HepG2 (cell line): Measurements from ENCODE around the gene ZDHHC14. TPM values are rescaled to one million over a fixed set of nuclear protein-coding genes. Genes with fewer than 3 reads are reported as not detected.

Source experiments
- ATAC-seq: fragments of 200-7000 bp; cut with Tn5 transposase; 3 replicates; pipeline ENCODE4 v1.9.1; 2020; ENCODE audit warnings: mild to moderate bottlenecking, moderate library complexity
- BruUV-seq: library from RNA; stranded (reverse); fragments of 400-500 nt; replicated peaks from 2 replicates; lab custom pipeline; 2021; lab: Mats Ljungman, UMichigan
- CTCF ChIA-PET: fragments of 300-600 bp; formaldehyde crosslinking; extraction: SDS; loops from one replicate; lab custom pipeline; 2021; ENCODE audit warnings: low total read pairs, inconsistent platforms, low intra/inter-chr PET ratio; lab: Yijun Ruan, JAX
- POLR2A ChIA-PET: fragments of 350-600 bp; sonication (Branson Sonifier 250); formaldehyde crosslinking; loops from one replicate; lab custom pipeline; 2020; ENCODE audit warnings: antibody characterized with exemption, inconsistent platforms; lab: Yijun Ruan, JAX
- DNase-seq: peaks from one replicate; pipeline ENCODE4 v3.0.0-alpha.2; 2015; ENCODE audit warnings: low spot score
- FAIRE-seq: peaks from 3 replicates; lab custom pipeline; 2011; peaks lifted over from hg19 to GRCh38; lab: Jason Lieb, UNC
- H2AFZ ChIP-seq: one replicate; pipeline ENCODE4 v1.6.1; 2011; ENCODE audit warnings: low read length, inconsistent platforms
- H3K27ac ChIP-seq: fragments of 300-600 bp; 3 replicates; pipeline ENCODE4 v1.8.0; 2011; ENCODE audit warnings: mixed run types, mild to moderate bottlenecking, mixed read lengths, low read length, inconsistent platforms; ENCODE audit not compliant: insufficient read depth; ENCODE audit errors: extremely low read length
- H3K27me3 ChIP-seq, 2 experiments: fragments of 200-600 bp in 1 of 2; 2 replicates in 1 of 2; 3 replicates in 1 of 2; pipeline versions ENCODE4 v1.6.0 to v1.8.0; 2011; ENCODE audit warnings: low read length in 2 of 2, mild to moderate bottlenecking in 2 of 2, moderate library complexity in 2 of 2, inconsistent platforms in 1 of 2; ENCODE audit not compliant: insufficient read depth in 2 of 2, control insufficient read depth in 1 of 2
- H3K36me3 ChIP-seq, 2 experiments: fragments of 200-600 bp in 1 of 2; replicated peaks in 1 of 2; 2 replicates in 1 of 2; 3 replicates in 1 of 2; pipeline versions ENCODE4 v1.5.1 to v1.8.0; 2011; ENCODE audit warnings: low read length in 2 of 2, inconsistent platforms in 1 of 2; ENCODE audit not compliant: insufficient read depth in 2 of 2, control insufficient read depth in 1 of 2
- H3K4me1 ChIP-seq: 2 replicates; pipeline ENCODE4 v1.5.1; 2012; ENCODE audit warnings: low read length, inconsistent platforms; ENCODE audit not compliant: insufficient read depth
- H3K4me2 ChIP-seq: 2 replicates; pipeline ENCODE4 v1.6.0; 2011; ENCODE audit warnings: low read depth, low read length, inconsistent platforms
- H3K4me3 ChIP-seq, 3 experiments: fragments of 200-600 bp in 1 of 3; sonication (generic), shearing (Covaris generic) in 1 of 3; replicated peaks in 1 of 3; 2 replicates each; pipeline ENCODE4 v1.5.1; 2011 to 2016; ENCODE audit warnings: low read length in 3 of 3, inconsistent platforms in 2 of 3, low read depth in 2 of 3, mild to moderate bottlenecking in 2 of 3, control low read depth in 1 of 3, mixed read lengths in 1 of 3; ENCODE audit not compliant: insufficient read depth in 1 of 3
- H3K79me2 ChIP-seq: one replicate; pipeline ENCODE4 v1.6.1; 2011; ENCODE audit warnings: low read length, inconsistent platforms; ENCODE audit not compliant: insufficient read depth
- H3K9ac ChIP-seq: 2 replicates; pipeline ENCODE4 v1.6.0; 2011; ENCODE audit warnings: mild to moderate bottlenecking, low read depth, low read length, inconsistent platforms; ENCODE audit not compliant: insufficient read depth
- H3K9me3 ChIP-seq: 2 replicates; pipeline ENCODE4 v1.5.1; 2012; ENCODE audit warnings: mild to moderate bottlenecking, low read length
- H4K20me1 ChIP-seq: 2 replicates; pipeline ENCODE4 v1.6.0; 2011; ENCODE audit warnings: inconsistent platforms, mild to moderate bottlenecking, low read length, moderate library complexity; ENCODE audit not compliant: insufficient read depth
- AHR ChIP-seq: IDR thresholded peaks from 2 replicates; pipeline ENCODE4 v1.6.1; 2018; ENCODE audit warnings: missing genetic modification reagents, missing compliant biosample characterization
- HMG20A ChIP-seq: IDR thresholded peaks from 2 replicates; pipeline ENCODE4 v1.6.1; 2016; ENCODE audit warnings: borderline replicate concordance
- JUNB ChIP-seq: sonication (generic); formaldehyde crosslinking; IDR thresholded peaks from 2 replicates; pipeline ENCODE4 v1.8.0; 2022; ENCODE audit warnings: missing genetic modification reagents, mild to moderate bottlenecking, borderline replicate concordance
- RELA ChIP-seq: sonication (generic); formaldehyde crosslinking; IDR thresholded peaks from 2 replicates; pipeline ENCODE4 v1.4.0; 2020; ENCODE audit warnings: missing genetic modification reagents
- RFX3 ChIP-seq: IDR thresholded peaks from 2 replicates; pipeline ENCODE4 v1.6.1; 2016; ENCODE audit warnings: missing biosample characterization, missing genetic modification reagents
- SOX13 ChIP-seq, 3 experiments: fragments of 450-650 bp in 1 of 3; sonication (generic) in 1 of 3; formaldehyde crosslinking in 1 of 3; IDR thresholded peaks in 2 of 3; conservative IDR thresholded peaks in 1 of 3; 2 replicates each; pipeline versions ENCODE4 v1.5.0 to v1.6.1; 2016 to 2020; ENCODE audit warnings: antibody characterized with exemption in 1 of 3, mild to moderate bottlenecking in 1 of 3, missing compliant biosample characterization in 1 of 3, missing genetic modification reagents in 1 of 3, moderate library complexity in 1 of 3
- ZNF263 ChIP-seq: sonication (generic); formaldehyde crosslinking; IDR thresholded peaks from 2 replicates; pipeline ENCODE4 v1.4.0; 2020; ENCODE audit warnings: missing genetic modification reagents
- ZNF549 ChIP-seq: sonication (generic); formaldehyde crosslinking; IDR thresholded peaks from 2 replicates; pipeline ENCODE4 v1.5.0; 2020; ENCODE audit warnings: missing genetic modification reagents
- ZNF558 ChIP-seq: sonication (generic); formaldehyde crosslinking; IDR thresholded peaks from 2 replicates; pipeline ENCODE4 v1.9.0; 2022; ENCODE audit warnings: mild to moderate bottlenecking, missing genetic modification reagents, borderline replicate concordance
- ZNF570 ChIP-seq: sonication (generic); formaldehyde crosslinking; IDR thresholded peaks from 2 replicates; pipeline ENCODE4 v1.4.0; 2020; ENCODE audit warnings: mild to moderate bottlenecking, missing genetic modification reagents, borderline replicate concordance
- ZNF672 ChIP-seq: sonication (generic); formaldehyde crosslinking; IDR thresholded peaks from 2 replicates; pipeline ENCODE4 v1.8.1; 2022; ENCODE audit warnings: missing genetic modification reagents
- WGBS: methylation state at CpG from one replicate; pipeline ENCODE4 v1.1.6; 2017; ENCODE audit warnings: low lambda C conversion rate; 5-methylcytosine and 5-hydroxymethylcytosine counted together
- in situ Hi-C: cut with HindIII; loops from 2 replicates; pipeline ENCODE4 v1.10.0; 2017; ENCODE audit warnings: low pct_unique_long_range_greater_than_20kb; ENCODE audit not compliant: extremely low pct_ligation_motif_present
- intact Hi-C: fragments of 100-400 bp; cut with micrococcal nuclease; formaldehyde crosslinking; loops from one replicate; pipeline ENCODE4 v1.10.0; 2022; ENCODE audit not compliant: unreplicated experiment
- polyA plus RNA-seq, 8 experiments: library from polyadenylated mRNA; depleted of rRNA in 3 of 8; stranded (reverse) in 7 of 8; unstranded in 1 of 8; fragments of >200 nt; fragmentation: Illumina TruSeq in 4 of 8; extraction: Trizol in 4 of 8; gene quantifications; 2 replicates each; pipeline versions ENCODE4 v1.2.1 to v1.2.3, GENCODE V29; 2011 to 2016; ENCODE audit warnings: low read depth in 4 of 8, missing spikeins in 1 of 8, mixed read lengths in 1 of 8; ENCODE audit not compliant: insufficient read depth in 1 of 8
- total RNA-seq, 5 experiments: library from RNA; depleted of rRNA; stranded (reverse); fragments of >200 nt; fragmentation: Illumina TruSeq; extraction: Trizol; gene quantifications; 2 replicates each; pipeline ENCODE4 v1.2.3, GENCODE V29; 2016; ENCODE audit warnings: low read depth in 1 of 5
- TF ChIP-seq, protein P1 (sequence below): sonication (generic); formaldehyde crosslinking; IDR thresholded peaks from 2 replicates; pipeline ENCODE4 v1.4.0; 2020; ENCODE audit warnings: missing genetic modification reagents
- TF ChIP-seq, protein P2 (sequence below): IDR thresholded peaks from 2 replicates; pipeline ENCODE4 v1.6.1; 2016; ENCODE audit warnings: missing biosample characterization, missing genetic modification reagents, low read depth
- TF ChIP-seq, protein P3 (sequence below): sonication (generic); formaldehyde crosslinking; IDR thresholded peaks from 2 replicates; pipeline ENCODE4 v1.8.1; 2023; ENCODE audit warnings: mild to moderate bottlenecking, inconsistent platforms, moderate library complexity, missing genetic modification reagents, borderline replicate concordance

ZDHHC14 gene
- total and polyA plus RNA-seq, 2 of the 13 experiments (the other 11 are each of a cell fraction or from before 2014, with no cell fraction given), result 3.7 to 9.5 TPM

DNA sequence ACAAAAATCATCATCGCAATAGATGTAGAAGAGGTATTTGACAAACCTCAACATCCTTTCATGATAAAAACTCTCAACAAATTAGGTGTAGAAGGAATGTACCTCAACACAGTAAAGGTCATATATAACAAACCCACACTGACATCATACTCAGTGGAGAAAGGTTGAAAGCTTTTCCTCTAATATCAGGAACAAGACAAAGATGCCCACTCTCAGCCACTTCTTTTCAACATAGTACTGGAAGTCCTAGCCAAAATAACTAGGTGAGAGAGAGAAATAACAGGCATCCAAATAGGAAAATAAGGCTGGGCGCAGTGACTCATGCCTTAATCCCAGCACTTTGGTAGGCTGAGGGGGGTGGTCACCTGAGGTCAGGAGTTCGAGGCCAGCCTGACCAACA is 95.8 kb downstream of the ZDHHC14 start:
- ChIA-PET CTCF (no interaction called here), POLR2A (no interaction called here)
- in situ Hi-C loops (no loop called here), intact Hi-C loops (no loop called here)
- Histone ChIP-seq H4K20me1 (no peaks in the 10 kb centered on the region), H3K36me3 (no peaks in the 10 kb centered on the region), H3K9me3 (no peaks in the 10 kb centered on the region), H3K4me1 (peaks cover 9% of the 10 kb centered on the region; the same call in 1 of the 2 replicates), H3K9ac (no peak overlapping the region), H3K4me3 (no peak overlapping the region), H3K4me2 (no peak overlapping the region), H2AFZ (no peak overlapping the region), H3K79me2 (no peaks in the 10 kb centered on the region), H3K27me3 (no peaks in the 10 kb centered on the region), H3K27ac (no peak overlapping the region)
- no TSS peak for BruUV-seq
- no peak for ATAC-seq
- DNase-seq, result no peak
- over 99% methylated on average over 3 of the region's 3 CpGs for WGBS
- no peak for FAIRE-seq
- TF ChIP-seq RFX3, result no peak
- TF ChIP-seq ZNF570 (CRISPR knock-in tag), result no peak
- no peak for TF ChIP-seq ZNF558 (CRISPR knock-in tag)
- TF ChIP-seq SOX13 (IDR thresholded peaks at IDR 0.05), result no peak
- no peak for TF ChIP-seq SOX13 (CRISPR knock-in tag; conservative IDR thresholded peaks at IDR 0.05 in 1 of 2, IDR thresholded peaks at IDR 0.05 in 1 of 2)
- no peak for TF ChIP-seq HMG20A (CRISPR knock-in tag)
- no peak for TF ChIP-seq ZNF263 (CRISPR knock-in tag)
- TF ChIP-seq, protein P1, sequence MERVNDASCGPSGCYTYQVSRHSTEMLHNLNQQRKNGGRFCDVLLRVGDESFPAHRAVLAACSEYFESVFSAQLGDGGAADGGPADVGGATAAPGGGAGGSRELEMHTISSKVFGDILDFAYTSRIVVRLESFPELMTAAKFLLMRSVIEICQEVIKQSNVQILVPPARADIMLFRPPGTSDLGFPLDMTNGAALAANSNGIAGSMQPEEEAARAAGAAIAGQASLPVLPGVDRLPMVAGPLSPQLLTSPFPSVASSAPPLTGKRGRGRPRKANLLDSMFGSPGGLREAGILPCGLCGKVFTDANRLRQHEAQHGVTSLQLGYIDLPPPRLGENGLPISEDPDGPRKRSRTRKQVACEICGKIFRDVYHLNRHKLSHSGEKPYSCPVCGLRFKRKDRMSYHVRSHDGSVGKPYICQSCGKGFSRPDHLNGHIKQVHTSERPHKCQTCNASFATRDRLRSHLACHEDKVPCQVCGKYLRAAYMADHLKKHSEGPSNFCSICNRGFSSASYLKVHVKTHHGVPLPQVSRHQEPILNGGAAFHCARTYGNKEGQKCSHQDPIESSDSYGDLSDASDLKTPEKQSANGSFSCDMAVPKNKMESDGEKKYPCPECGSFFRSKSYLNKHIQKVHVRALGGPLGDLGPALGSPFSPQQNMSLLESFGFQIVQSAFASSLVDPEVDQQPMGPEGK, result no peak
- no peak for TF ChIP-seq AHR (CRISPR knock-in tag)
- TF ChIP-seq JUNB (CRISPR knock-in tag), result no peak
- no peak for TF ChIP-seq ZNF549
- TF ChIP-seq, protein P2, sequence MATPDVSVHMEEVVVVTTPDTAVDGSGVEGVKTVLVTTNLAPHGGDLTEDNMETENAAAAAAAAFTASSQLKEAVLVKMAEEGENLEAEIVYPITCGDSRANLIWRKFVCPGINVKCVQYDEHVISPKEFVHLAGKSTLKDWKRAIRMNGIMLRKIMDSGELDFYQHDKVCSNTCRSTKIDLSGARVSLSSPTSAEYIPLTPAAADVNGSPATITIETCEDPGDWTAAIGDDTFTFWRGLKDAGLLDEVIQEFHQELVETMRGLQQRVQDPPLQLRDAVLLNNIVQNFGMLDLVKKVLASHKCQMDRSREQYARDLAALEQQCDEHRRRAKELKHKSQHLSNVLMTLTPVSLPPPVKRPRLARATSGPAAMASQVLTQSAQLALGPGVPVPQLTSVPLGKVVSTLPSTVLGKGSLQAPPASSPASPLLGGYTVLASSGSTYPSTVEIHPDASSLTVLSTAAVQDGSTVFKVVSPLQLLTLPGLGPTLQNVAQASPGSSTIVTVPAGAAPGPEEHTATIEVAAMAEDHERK (CRISPR knock-in tag), result no peak
- TF ChIP-seq ZNF672 (CRISPR knock-in tag), result no peak
- TF ChIP-seq, protein P3, sequence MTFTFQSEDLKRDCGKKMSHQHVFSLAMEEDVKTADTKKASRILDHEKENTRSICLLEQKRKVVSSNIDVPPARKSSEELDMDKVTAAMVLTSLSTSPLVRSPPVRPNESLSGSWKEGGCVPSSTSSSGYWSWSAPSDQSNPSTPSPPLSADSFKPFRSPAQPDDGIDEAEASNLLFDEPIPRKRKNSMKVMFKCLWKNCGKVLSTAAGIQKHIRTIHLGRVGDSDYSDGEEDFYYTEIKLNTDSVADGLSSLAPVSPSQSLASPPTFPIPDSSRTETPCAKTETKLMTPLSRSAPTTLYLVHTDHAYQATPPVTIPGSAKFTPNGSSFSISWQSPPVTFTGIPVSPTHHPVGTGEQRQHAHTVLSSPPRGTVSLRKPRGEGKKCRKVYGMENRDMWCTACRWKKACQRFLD, result no peak
- TF ChIP-seq RELA (CRISPR knock-in tag), result no peak
